Activated CD4-positive, alpha-beta T cell treated with anti-CD3 and anti-CD28 coated beads, Interleukin-2, Interleukin-6, amounts not matched to agents 100 ng/mL and 50 ng/mL, durations not matched to agents 16 hours and 8 hours (primary cell): ENCODE results near the gene ATP11B.

Experiments used
- DNase-seq: peaks from one replicate; pipeline ENCODE4 v3.0.0-alpha.2; 2020

The ATP11B gene

GRCh38 chr3:182792901-182793662 lies at the start of gene ATP11B:
Gene ATP11B (plus strand): TSS chr3:182793504. CDS start chr3:182793760, 256 bp downstream.
- peak; percentile 86 for DNase-seq

GRCh38 chr3:182746959-182747358 lies 46.3 kb upstream of the ATP11B start:
- no peak for DNase-seq

- DNase-seq = no peak
These were observed 38.0 kb upstream of the ATP11B start for GRCh38 chr3:182755308-182755707.

- DNase-seq = no peak
These were observed 37.6 kb upstream of the ATP11B start for GRCh38 chr3:182755712-182756111.

GRCh38 chr3:182760576-182761164 lies 32.6 kb upstream of the ATP11B start:
- no peak for DNase-seq

- no peak for DNase-seq
These were observed 29.4 kb upstream of the ATP11B start for GRCh38 chr3:182763896-182764295.

GRCh38 chr3:182765287-182765686 lies 28.0 kb upstream of the ATP11B start:
- no peak for DNase-seq

GRCh38 chr3:182766099-182766498 lies 27.2 kb upstream of the ATP11B start:
- DNase-seq = no peak

- no peak for DNase-seq
These were observed 24.9 kb upstream of the ATP11B start for GRCh38 chr3:182768413-182768812.

GRCh38 chr3:182769673-182770072 lies 23.6 kb upstream of the ATP11B start:
- no peak for DNase-seq

GRCh38 chr3:182782149-182782548 lies 11.2 kb upstream of the ATP11B start:
- DNase-seq = no peak

GRCh38 chr3:182783106-182783505 lies 10.2 kb upstream of the ATP11B start:
- DNase-seq = no peak

- DNase-seq = no peak
These were observed 8.8 kb upstream of the ATP11B start for GRCh38 chr3:182784542-182784941.

GRCh38 chr3:182785142-182785541 lies 8.2 kb upstream of the ATP11B start:
- DNase-seq = no peak

GRCh38 chr3:182785756-182786155 lies 7.5 kb upstream of the ATP11B start:
- DNase-seq = no peak

GRCh38 chr3:182786564-182787196 lies 6.6 kb upstream of the ATP11B start:
- no peak for DNase-seq

- DNase-seq = no peak
These were observed 5.8 kb upstream of the ATP11B start for GRCh38 chr3:182787302-182788036.

GRCh38 chr3:182789371-182789770 lies 3.9 kb upstream of the ATP11B start:
- peak; percentile 11 for DNase-seq

GRCh38 chr3:182790612-182791011 lies 2.7 kb upstream of the ATP11B start:
- no peak for DNase-seq

GRCh38 chr3:182793663-182794454 lies 555 bp downstream of the ATP11B start:
- DNase-seq = peak; percentile 68

GRCh38 chr3:182794455-182795388 lies 1.4 kb downstream of the ATP11B start:
- no peak for DNase-seq
